GM12878 (cell line): ENCODE results near the gene ZMIZ1. TPM values are rescaled to one million over a fixed set of nuclear protein-coding genes. Genes with fewer than 3 reads are reported as not detected.

Experiments
- ATAC-seq: fragments of 200-7000 bp; cut with Tn5 transposase; 3 replicates; pipeline ENCODE4 v1.9.1; 2020; ENCODE audit warnings: mild to moderate bottlenecking, moderate library complexity
- BruUV-seq: library from RNA; stranded (reverse); fragments of 400-500 nt; replicated peaks from 2 replicates; lab custom pipeline; 2021; lab: Mats Ljungman, UMichigan
- CTCF ChIA-PET: fragments of 300-600 bp; sonication (Branson Sonifier 250); formaldehyde crosslinking; extraction: SDS; loops from one replicate; lab custom pipeline; 2021; ENCODE audit warnings: inconsistent platforms; lab: Yijun Ruan, JAX
- POLR2A ChIA-PET: fragments of 350-600 bp; formaldehyde crosslinking; extraction: SDS; loops from one replicate; lab custom pipeline; 2021; ENCODE audit warnings: inconsistent platforms; lab: Charles Lee
- RAD21 ChIA-PET: fragments of 300-600 bp; sonication (Branson Sonifier 250); formaldehyde crosslinking; loops from one replicate; lab custom pipeline; 2023; ENCODE audit warnings: antibody characterized with exemption; ENCODE audit not compliant: unreplicated experiment; lab: Charles Lee
- SMC1A ChIA-PET: fragments of 300-600 bp; sonication (Branson Sonifier 250); formaldehyde crosslinking; loops from one replicate; lab custom pipeline; 2023; ENCODE audit not compliant: unreplicated experiment, uncharacterized antibody; lab: Charles Lee
- DNase-seq: peaks from one replicate; pipeline ENCODE4 v3.0.0-alpha.2; 2011; ENCODE audit warnings: low read depth, low spot score
- FAIRE-seq: peaks from 3 replicates; lab custom pipeline; 2011; peaks lifted over from hg19 to GRCh38; lab: Jason Lieb, UNC
- H2AFZ ChIP-seq: 2 replicates; pipeline ENCODE4 v1.6.0; 2011; ENCODE audit warnings: low read depth, low read length, control low read depth; ENCODE audit not compliant: control insufficient read depth
- H3K27ac ChIP-seq: 2 replicates; pipeline ENCODE4 v1.5.1; 2011; ENCODE audit warnings: control low read depth; ENCODE audit not compliant: control insufficient read depth, insufficient read depth
- H3K27me3 ChIP-seq, 2 experiments: replicated peaks in 1 of 2; 2 replicates each; pipeline versions ENCODE4 v1.6.0 to v1.6.1; 2011; ENCODE audit warnings: low read length in 1 of 2; ENCODE audit not compliant: control insufficient read depth in 2 of 2, insufficient read depth in 2 of 2
- H3K36me3 ChIP-seq, 2 experiments: 2 replicates each; pipeline ENCODE4 v1.5.1; 2011; ENCODE audit warnings: low read length in 1 of 2; ENCODE audit not compliant: control insufficient read depth in 2 of 2, insufficient read depth in 2 of 2
- H3K4me1 ChIP-seq: 2 replicates; pipeline ENCODE4 v1.6.1; 2011; ENCODE audit warnings: mild to moderate bottlenecking, low read length, moderate library complexity, mixed read lengths; ENCODE audit not compliant: control insufficient read depth, insufficient read depth
- H3K4me2 ChIP-seq: 2 replicates; pipeline ENCODE4 v1.6.0; 2011; ENCODE audit warnings: control low read depth; ENCODE audit not compliant: control insufficient read depth, insufficient read depth
- H3K4me3 ChIP-seq: fragments of 200-600 bp; sonication (generic); 2 replicates; pipeline ENCODE4 v1.5.1; 2016
- H3K79me2 ChIP-seq: 2 replicates; pipeline ENCODE4 v1.6.0; 2011; ENCODE audit warnings: low read length; ENCODE audit not compliant: control insufficient read depth, insufficient read depth
- H3K9ac ChIP-seq: 2 replicates; pipeline ENCODE4 v1.8.0; 2011; ENCODE audit warnings: low read length, control low read depth, mixed read lengths; ENCODE audit not compliant: control insufficient read depth, insufficient read depth
- H3K9me3 ChIP-seq: replicated peaks from 3 replicates; pipeline ENCODE4 v1.5.1; 2011; ENCODE audit warnings: mild to moderate bottlenecking, low read length; ENCODE audit not compliant: control insufficient read depth, insufficient read depth
- H4K20me1 ChIP-seq: 2 replicates; pipeline ENCODE4 v1.6.0; 2011; ENCODE audit not compliant: control insufficient read depth, insufficient read depth
- ZNF274 ChIP-seq: IDR thresholded peaks from one replicate; pipeline ENCODE4 v1.8.0; 2011; ENCODE audit not compliant: insufficient read length, insufficient read depth
- ZNF687 ChIP-seq: fragments of 450-650 bp; IDR thresholded peaks from 2 replicates; pipeline ENCODE4 v1.6.1; 2017; ENCODE audit warnings: mild to moderate bottlenecking, moderate library complexity
- WGBS: methylation state at CpG from one replicate; pipeline ENCODE4 v1.1.6; 2016; ENCODE audit warnings: low lambda C conversion rate; ENCODE audit not compliant: insufficient replicate concordance, insufficient coverage; ENCODE audit errors: missing lambda C conversion rate; 5-methylcytosine and 5-hydroxymethylcytosine counted together
- in situ Hi-C: fragments of 300-500 bp; cut with MboI; formaldehyde crosslinking; loops from 9 replicates; pipeline ENCODE4 v1.14.3; 2018; ENCODE audit warnings: mixed read lengths
- intact Hi-C: fragments of 100-400 bp; cut with micrococcal nuclease; formaldehyde crosslinking; loops from one replicate; pipeline ENCODE4 v1.14.2; 2022; ENCODE audit not compliant: unreplicated experiment
- polyA plus RNA-seq, 11 experiments: library from polyadenylated mRNA; depleted of rRNA in 4 of 11; unstranded in 6 of 11; stranded (reverse) in 5 of 11; fragments of >200 nt; fragmentation: Nextera tagmentation in 4 of 11; fragmentation: Illumina TruSeq in 1 of 11; extraction: Ambion mirVana in 4 of 11; extraction: Trizol in 1 of 11; gene quantifications; 1 replicate in 1 of 11; 2 replicates in 10 of 11; pipeline versions ENCODE4 v1.2.1 to v1.2.3, GENCODE V29; 2011 to 2016; ENCODE audit warnings: inconsistent platforms in 2 of 11, missing spikeins in 2 of 11, low read depth in 1 of 11
- total RNA-seq, 4 experiments: library from RNA; depleted of rRNA in 3 of 4; stranded (reverse); fragments of >200 nt in 3 of 4; fragmentation: Illumina TruSeq in 1 of 4; extraction: Trizol in 1 of 4; gene quantifications; 2 replicates each; pipeline versions ENCODE4 v1.2.1 to v1.2.3, GENCODE V29; 2013 to 2021
- TF ChIP-seq, protein P1 (sequence below): IDR thresholded peaks from 2 replicates; pipeline ENCODE4 v1.6.1; 2012; ENCODE audit warnings: low read length, inconsistent platforms

ZMIZ1 gene
- total and polyA plus RNA-seq, 10 of the 15 experiments (the other 5 are each of a cell fraction or from before 2014, with no cell fraction given) = 3.1 to 82.3 (median 14.9) TPM

DNA sequence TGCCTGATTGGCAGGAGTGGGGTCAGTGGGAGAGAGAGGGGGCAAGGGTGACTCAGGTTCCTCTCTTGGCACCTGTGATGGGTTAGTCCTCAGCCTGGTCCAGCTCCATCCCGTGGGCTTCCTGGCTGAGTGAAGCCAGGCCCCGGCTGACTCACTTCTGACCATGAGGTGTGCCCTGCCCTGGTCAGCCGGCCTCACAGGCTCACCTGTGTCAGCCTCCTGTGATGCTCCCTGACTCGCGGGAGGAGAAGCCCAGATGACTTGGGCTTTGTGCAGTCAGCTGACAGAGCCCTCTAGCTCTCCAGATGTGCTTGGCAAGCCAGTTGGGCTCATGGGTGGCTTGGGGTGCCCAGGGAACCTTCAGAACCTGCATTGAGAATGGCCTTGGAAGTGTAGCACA, 262.5 kb downstream of the ZMIZ1 start:
- no peaks in the 10 kb centered on the region for H4K20me1 ChIP-seq
- in situ Hi-C loops = no loop called here
- no peak overlapping the region for H2AFZ ChIP-seq
- H3K79me2 ChIP-seq = no peaks in the 10 kb centered on the region
- H3K9ac ChIP-seq = no peak overlapping the region
- H3K4me2 ChIP-seq = peak overlapping the region; percentile 40
- no peak overlapping the region for H3K4me3 ChIP-seq
- ATAC-seq = peak; percentile 30; the same call in 1 of the 3 replicates
- intact Hi-C loops = no loop called here
- no peak for TF ChIP-seq ZNF274
- TF ChIP-seq, protein P1, sequence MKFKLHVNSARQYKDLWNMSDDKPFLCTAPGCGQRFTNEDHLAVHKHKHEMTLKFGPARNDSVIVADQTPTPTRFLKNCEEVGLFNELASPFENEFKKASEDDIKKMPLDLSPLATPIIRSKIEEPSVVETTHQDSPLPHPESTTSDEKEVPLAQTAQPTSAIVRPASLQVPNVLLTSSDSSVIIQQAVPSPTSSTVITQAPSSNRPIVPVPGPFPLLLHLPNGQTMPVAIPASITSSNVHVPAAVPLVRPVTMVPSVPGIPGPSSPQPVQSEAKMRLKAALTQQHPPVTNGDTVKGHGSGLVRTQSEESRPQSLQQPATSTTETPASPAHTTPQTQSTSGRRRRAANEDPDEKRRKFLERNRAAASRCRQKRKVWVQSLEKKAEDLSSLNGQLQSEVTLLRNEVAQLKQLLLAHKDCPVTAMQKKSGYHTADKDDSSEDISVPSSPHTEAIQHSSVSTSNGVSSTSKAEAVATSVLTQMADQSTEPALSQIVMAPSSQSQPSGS = no peak
- TF ChIP-seq ZNF687 = 0 out of 2 replicates have a peak, but pooled peaks have one; percentile 30
- TF ChIP-seq, all 136 proteins: peak for 1
- ChIA-PET RAD21 (interaction anchor here (1.0 to 2.1 kb wide), 7 partner anchors 9 to 84 kb away, joined by 3 to 8 read pairs (median 6); no protein-coding TSS in a partner anchor), CTCF (interaction anchor here (0.6 to 1.4 kb wide), 10 partner anchors 8 to 85 kb away, joined by 3 to 6 read pairs (median 3); no protein-coding TSS in a partner anchor), POLR2A (interaction anchor here (0.8 to 2.5 kb wide), 9 partner anchors 9 to 86 kb away, joined by 3 to 13 read pairs (median 3); partner anchors contain the start of gene PPIF), SMC1A (interaction anchor here (0.7 to 2.8 kb wide), 10 partner anchors 9 to 90 kb away, joined by 3 to 17 read pairs (median 5); partner anchors contain the start of gene PPIF)
- WGBS = 65% methylated on average over 4 of the region's 5 CpGs
- H3K27me3 ChIP-seq = no peaks in the 10 kb centered on the region
- FAIRE-seq (no peak), DNase-seq (no peak)
- H3K9me3 ChIP-seq = no peaks in the 10 kb centered on the region
- H3K36me3 ChIP-seq = no peaks in the 10 kb centered on the region
- peaks cover 20% of the 10 kb centered on the region for H3K4me1 ChIP-seq
- peak overlapping the region; percentile 62 for H3K27ac ChIP-seq
- no TSS peak for BruUV-seq
